Endometrial microvascular endothelial cells (primary cell): Measurements from ENCODE around the gene SAG. TPM values are rescaled to one million over a fixed set of nuclear protein-coding genes. Genes with fewer than 3 reads are reported as not detected.
"Not testable (repeated sequence)": the region's sequence is repeated elsewhere in the genome, so short reads cannot be mapped to it uniquely, and the experiment has no call there.

Experiments
- in situ Hi-C: cut with HindIII; loops from 2 replicates; pipeline ENCODE4 v1.10.0; 2017; ENCODE audit warnings: low sequenced_read_pairs, low pct_unique_long_range_greater_than_20kb; ENCODE audit errors: inconsistent ontology term
- total RNA-seq: library from RNA; depleted of rRNA; stranded (reverse); fragments of >200 nt; gene quantifications from one replicate; pipeline ENCODE4 v1.2.3, GENCODE V29; 2015; ENCODE audit errors: inconsistent ontology term

SAG gene
- total RNA-seq, 1 donor from 2014 or later, result not detected

- in situ Hi-C loops, result no loop called here
Observed at GRCh38 chr2:233368756-233369155, 61.1 kb downstream of the SAG start.

- in situ Hi-C loops, result no loop called here
Observed at GRCh38 chr2:233369462-233369861, 61.8 kb downstream of the SAG start.

DNA sequence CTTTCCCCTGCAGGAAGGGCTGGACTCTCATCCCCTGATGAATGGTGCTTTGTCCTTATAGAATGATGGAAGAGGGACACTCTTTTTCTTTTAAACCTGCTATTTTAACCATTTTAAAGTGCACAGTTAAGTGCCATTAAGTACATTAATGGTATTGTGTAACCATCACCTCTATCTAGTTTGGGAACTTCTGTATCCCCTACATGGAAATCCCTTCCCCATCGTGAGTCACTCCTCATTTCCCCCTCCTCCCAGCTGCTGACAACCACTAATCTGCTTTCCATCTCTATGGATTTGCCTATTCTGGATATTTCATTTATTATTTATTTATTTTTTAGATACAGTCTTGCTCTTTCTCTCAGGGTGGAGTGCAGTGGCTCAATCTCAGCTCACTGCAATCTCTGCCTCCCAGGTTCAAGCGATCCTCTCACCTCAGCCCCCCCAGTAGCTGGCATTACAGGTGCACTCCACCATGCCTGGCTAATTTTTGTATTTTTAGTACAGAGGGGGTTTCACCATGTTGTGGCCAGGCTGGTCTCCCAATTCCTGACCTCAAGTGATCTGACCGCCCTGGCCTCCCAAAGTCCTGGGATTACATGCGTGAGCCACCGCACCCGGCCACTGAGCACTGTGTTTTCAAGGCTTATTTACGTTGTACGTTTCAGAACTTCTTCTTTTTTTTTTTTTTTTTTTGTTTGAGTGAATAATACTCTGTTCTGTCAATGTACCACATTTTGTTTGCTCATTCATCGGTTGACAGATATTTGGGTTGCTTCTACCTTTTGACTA, 62.5 kb downstream of the SAG start:
- in situ Hi-C loops, result no loop called here

- in situ Hi-C loops, result no loop called here
Observed at GRCh38 chr2:233371641-233372040, 64.0 kb downstream of the SAG start.

- in situ Hi-C loops, result no loop called here
Observed at GRCh38 chr2:233372855-233373254, 65.2 kb downstream of the SAG start.

DNA sequence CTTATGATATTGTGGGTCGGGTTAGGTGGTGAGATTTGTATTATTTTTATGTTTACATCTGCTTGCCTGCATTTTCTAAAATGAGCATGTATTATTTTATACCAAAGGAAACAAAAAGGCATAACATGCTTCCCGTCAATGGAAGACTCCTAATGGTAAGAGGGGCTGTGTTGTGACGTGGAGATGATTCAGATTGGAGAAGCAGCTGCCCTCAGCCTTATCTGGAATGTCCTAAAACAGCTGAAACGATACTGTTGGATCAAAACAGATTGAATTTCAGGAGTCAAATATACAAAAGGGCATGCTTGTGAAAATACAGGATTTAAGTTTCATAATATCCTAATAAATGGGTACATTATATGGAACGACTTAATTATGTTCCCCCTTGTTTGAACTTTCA, 65.7 kb downstream of the SAG start:
- in situ Hi-C loops, result no loop called here

- in situ Hi-C loops, result not testable (repeated sequence)
Observed at GRCh38 chr2:233374776-233375175, 67.2 kb downstream of the SAG start.

- in situ Hi-C loops, result no loop called here
Observed at GRCh38 chr2:233375490-233376314, 68.1 kb downstream of the SAG start.

- in situ Hi-C loops, result no loop called here
Observed at GRCh38 chr2:233379034-233379433, 71.4 kb downstream of the SAG start.

DNA sequence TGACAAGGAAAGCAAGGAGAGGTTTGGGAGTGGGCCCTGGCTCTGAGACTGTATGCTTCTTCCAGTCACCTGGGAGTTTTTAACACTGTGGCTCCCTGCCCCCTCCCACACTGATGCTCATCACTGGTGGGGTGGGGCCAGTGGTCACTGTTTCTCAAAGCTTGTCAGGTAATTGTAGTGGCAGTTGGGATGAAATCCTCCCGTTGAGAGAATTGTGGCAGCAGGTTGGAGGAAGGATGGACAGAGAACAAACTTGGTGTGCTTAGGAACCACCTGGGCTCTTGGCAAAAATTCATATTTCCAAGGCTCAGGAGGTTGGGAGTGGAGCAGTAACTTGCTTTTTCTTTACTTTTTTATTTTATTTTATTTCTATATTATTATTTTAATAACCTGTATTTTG, 71.8 kb downstream of the SAG start:
- in situ Hi-C loops, result no loop called here

- in situ Hi-C loops, result no loop called here
Observed at GRCh38 chr2:233380132-233380895, 72.7 kb downstream of the SAG start.

- in situ Hi-C loops, result no loop called here
Observed at GRCh38 chr2:233380995-233381637, 73.5 kb downstream of the SAG start.

DNA sequence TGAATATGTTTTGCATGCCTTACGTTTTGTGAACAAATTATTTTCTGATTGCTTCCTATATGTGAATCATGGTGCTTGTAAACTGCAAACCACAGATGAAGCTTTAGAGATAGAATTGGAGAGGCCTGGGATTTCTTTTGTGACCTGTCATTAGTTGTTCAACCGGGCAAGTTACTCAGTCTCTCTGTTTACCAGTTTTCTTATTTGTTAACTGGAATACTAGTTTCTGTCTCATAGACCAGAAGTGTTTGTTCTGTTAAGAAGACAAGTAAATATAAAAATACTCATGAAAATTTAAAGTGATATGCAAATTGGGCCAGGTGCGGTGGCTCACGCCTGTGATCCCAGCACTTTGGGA, 74.0 kb downstream of the SAG start:
- in situ Hi-C loops, result no loop called here

GRCh38 chr2:233384015-233384414, 76.4 kb downstream of the SAG start:
- in situ Hi-C loops, result no loop called here

DNA sequence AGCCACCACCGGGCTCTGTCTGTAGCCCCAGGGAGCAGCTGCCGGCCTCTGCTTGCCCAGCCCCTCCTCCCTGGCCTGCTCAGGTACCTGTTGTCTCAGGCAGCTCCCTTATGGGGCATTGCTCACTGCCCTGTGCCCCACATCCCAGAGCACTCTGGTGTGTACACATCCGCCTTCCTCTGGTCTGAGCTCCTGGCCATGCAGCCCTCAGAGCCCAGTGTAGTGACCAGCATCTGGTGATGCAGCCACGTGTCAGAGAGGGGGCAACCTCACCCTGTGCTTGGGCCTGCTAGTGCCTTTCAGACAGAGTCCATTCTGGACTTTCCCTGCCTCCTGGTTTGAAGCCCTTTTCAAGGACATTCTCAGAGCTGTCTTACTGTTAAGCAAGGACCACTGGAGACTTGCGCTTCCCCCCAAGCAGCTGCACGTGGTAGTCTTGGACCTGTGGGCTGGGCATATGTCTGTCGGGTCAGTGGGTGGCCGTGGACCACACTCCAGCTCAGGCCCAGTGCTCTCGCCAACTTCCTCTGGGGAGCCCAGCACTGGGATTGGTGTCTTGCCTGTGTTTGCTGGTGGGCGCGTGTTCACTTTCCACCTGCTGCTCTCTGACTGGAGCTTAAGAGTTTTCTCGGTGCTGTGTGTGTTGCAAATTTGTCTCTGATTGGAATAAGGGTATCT, 77.3 kb downstream of the SAG start:
- in situ Hi-C loops, result no loop called here

GRCh38 chr2:233385489-233386044, 78.0 kb downstream of the SAG start:
- in situ Hi-C loops, result no loop called here

- in situ Hi-C loops, result no loop called here
Observed at GRCh38 chr2:233386382-233387041, 78.9 kb downstream of the SAG start.

- in situ Hi-C loops, result no loop called here
Observed at GRCh38 chr2:233387225-233387624, 79.6 kb downstream of the SAG start.
